Measurements from ENCODE around the gene ASIC4. TPM values are rescaled to one million over a fixed set of nuclear protein-coding genes. Genes with fewer than 3 reads are reported as not detected.

The ASIC4 gene
- total RNA-seq, 1 donor from 2014 or later: 1.6 TPM

DNA sequence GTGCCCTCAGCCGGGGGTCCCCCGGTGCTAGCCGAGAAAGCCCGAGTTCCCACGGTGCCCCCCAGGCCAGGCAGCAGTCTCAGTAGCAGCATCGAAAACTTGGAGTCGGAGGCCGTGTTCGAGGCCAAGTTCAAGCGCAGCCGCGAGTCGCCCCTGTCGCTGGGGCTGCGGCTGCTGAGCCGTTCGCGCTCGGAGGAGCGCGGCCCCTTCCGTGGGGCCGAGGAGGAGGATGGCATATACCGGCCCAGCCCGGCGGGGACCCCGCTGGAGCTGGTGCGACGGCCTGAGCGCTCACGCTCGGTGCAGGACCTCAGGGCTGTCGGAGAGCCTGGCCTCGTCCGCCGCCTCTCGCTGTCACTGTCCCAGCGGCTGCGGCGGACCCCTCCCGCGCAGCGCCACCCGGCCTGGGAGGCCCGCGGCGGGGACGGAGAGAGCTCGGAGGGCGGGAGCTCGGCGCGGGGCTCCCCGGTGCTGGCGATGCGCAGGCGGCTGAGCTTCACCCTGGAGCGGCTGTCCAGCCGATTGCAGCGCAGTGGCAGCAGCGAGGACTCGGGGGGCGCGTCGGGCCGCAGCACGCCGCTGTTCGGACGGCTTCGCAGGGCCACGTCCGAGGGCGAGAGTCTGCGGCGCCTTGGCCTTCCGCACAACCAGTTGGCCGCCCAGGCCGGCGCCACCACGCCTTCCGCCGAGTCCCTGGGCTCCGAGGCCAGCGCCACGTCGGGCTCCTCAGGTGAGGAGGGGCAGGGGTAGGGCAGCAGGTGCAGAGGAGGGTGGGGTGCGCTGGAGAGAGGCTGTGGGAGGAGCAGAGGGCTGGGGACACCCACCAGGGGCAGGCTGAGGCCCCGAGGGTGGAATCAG is 29.7 kb upstream of the ASIC4 start:
- H3K4me1 Mint-ChIP-seq (ENCODE audit: unreplicated experiment): peaks cover 16% of the 10 kb centered on the region
- H3K36me3 Mint-ChIP-seq (ENCODE audit: low read depth, unreplicated experiment): peaks cover 6% of the 10 kb centered on the region
- no peak overlapping the region for H3K4me3 Mint-ChIP-seq (ENCODE audit: unreplicated experiment)
- TF ChIP-seq, protein P1, sequence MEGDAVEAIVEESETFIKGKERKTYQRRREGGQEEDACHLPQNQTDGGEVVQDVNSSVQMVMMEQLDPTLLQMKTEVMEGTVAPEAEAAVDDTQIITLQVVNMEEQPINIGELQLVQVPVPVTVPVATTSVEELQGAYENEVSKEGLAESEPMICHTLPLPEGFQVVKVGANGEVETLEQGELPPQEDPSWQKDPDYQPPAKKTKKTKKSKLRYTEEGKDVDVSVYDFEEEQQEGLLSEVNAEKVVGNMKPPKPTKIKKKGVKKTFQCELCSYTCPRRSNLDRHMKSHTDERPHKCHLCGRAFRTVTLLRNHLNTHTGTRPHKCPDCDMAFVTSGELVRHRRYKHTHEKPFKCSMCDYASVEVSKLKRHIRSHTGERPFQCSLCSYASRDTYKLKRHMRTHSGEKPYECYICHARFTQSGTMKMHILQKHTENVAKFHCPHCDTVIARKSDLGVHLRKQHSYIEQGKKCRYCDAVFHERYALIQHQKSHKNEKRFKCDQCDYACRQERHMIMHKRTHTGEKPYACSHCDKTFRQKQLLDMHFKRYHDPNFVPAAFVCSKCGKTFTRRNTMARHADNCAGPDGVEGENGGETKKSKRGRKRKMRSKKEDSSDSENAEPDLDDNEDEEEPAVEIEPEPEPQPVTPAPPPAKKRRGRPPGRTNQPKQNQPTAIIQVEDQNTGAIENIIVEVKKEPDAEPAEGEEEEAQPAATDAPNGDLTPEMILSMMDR (IDR thresholded peaks at IDR 0.05; ENCODE audit: unreplicated experiment): no peak
- H3K27me3 Mint-ChIP-seq (ENCODE audit: unreplicated experiment): peaks cover 23% of the 10 kb centered on the region
- no peaks in the 10 kb centered on the region for H3K9me3 Mint-ChIP-seq (ENCODE audit: unreplicated experiment)
- peak; percentile 26 for DNase-seq (ENCODE audit: low spot score)
- no peak overlapping the region for H3K27ac Mint-ChIP-seq (ENCODE audit: unreplicated experiment)

DNA sequence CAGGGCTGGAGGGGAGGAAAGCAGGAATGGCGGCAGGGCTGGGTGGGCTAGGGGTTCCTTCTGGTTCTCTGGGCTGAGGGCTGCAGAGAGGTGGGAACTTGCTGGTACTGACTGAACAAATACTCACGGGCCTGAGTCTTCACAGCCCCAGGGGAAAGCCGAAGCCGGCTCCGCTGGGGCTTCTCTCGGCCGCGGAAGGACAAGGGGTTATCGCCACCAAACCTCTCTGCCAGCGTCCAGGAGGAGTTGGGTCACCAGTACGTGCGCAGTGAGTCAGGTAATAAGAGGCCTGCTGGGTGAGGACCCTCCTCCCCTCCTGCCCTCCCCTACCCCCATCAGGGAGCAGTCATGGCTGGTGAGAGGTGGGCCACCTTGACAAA is 29.1 kb upstream of the ASIC4 start:
- no peak overlapping the region for H3K4me3 Mint-ChIP-seq (ENCODE audit: unreplicated experiment)
- peaks cover 23% of the 10 kb centered on the region for H3K27me3 Mint-ChIP-seq (ENCODE audit: unreplicated experiment)
- TF ChIP-seq, protein P1 (IDR thresholded peaks at IDR 0.05; ENCODE audit: unreplicated experiment): no peak
- no peaks in the 10 kb centered on the region for H3K9me3 Mint-ChIP-seq (ENCODE audit: unreplicated experiment)
- DNase-seq (ENCODE audit: low spot score): no peak
- peaks cover 6% of the 10 kb centered on the region for H3K36me3 Mint-ChIP-seq (ENCODE audit: low read depth, unreplicated experiment)
- peaks cover 16% of the 10 kb centered on the region for H3K4me1 Mint-ChIP-seq (ENCODE audit: unreplicated experiment)
- H3K27ac Mint-ChIP-seq (ENCODE audit: unreplicated experiment): no peak overlapping the region

DNA sequence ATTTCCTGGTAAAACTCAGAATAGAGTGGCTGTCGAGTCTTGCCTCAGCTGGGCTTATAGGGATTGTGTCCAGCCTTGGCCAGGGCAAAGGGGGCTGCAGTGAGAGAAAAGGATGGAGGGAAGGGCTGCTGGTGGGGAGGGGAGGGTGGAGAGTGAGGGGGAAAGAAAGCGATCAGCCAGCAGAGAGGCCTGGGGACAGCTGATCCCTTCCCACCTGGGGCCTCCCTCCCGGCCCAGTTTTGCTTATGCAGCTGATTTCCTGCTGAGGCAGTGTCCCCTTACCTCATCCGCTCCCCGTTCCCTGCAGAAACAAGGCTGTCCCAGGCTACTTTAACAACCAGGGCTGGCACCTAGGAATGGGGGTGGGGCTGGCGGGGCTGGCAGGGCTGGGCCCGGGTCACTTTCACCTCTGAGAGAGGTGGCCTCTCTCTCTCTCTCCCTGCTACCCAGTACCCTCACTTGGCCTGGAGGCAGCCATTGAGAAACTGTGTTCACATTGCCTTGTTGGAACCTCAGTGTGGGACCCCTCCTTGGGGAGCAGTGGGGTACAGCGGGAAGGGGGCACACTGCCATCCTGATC is 27.8 kb upstream of the ASIC4 start:
- no peak for DNase-seq (ENCODE audit: low spot score)
- no peak overlapping the region for H3K27ac Mint-ChIP-seq (ENCODE audit: unreplicated experiment)
- H3K36me3 Mint-ChIP-seq (ENCODE audit: low read depth, unreplicated experiment): peaks cover 6% of the 10 kb centered on the region
- H3K27me3 Mint-ChIP-seq (ENCODE audit: unreplicated experiment): peaks cover 21% of the 10 kb centered on the region
- peaks cover 16% of the 10 kb centered on the region for H3K4me1 Mint-ChIP-seq (ENCODE audit: unreplicated experiment)
- H3K9me3 Mint-ChIP-seq (ENCODE audit: unreplicated experiment): no peaks in the 10 kb centered on the region
- no peak overlapping the region for H3K4me3 Mint-ChIP-seq (ENCODE audit: unreplicated experiment)
- TF ChIP-seq, protein P1 (IDR thresholded peaks at IDR 0.05; ENCODE audit: unreplicated experiment): no peak

DNA sequence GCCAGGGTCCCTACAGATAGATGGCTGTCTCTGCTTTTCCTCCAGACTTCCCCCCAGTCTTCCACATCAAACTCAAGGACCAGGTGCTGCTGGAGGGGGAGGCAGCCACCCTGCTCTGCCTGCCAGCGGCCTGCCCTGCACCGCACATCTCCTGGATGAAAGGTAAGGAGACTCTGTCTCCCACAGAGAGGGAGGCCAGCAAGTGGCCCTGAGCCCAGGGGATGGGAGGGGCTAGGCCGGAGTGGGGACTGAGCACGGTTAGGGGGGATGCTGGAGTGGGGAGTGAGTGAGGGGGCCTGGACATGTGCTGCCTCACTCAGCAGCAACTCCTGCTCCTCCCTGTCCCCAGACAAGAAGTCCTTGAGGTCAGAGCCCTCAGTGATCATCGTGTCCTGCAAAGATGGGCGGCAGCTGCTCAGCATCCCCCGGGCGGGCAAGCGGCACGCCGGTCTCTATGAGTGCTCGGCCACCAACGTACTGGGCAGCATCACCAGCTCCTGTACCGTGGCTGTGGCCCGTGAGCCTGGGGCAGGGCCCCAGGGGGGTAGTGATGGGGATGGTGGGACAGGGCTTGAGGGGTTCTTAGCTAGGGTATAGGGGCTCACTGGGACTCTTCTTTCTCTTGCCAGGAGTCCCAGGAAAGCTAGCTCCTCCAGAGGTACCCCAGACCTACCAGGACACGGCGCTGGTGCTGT is 26.0 kb upstream of the ASIC4 start:
- Mint-ChIP-seq H3K27me3 (ENCODE audit: unreplicated experiment) (peaks cover 15% of the 10 kb centered on the region), H3K4me3 (ENCODE audit: unreplicated experiment) (no peak overlapping the region)

More for the DNA sequence above, 26.0 kb upstream of the ASIC4 start:
- no peak for DNase-seq (ENCODE audit: low spot score)
- Mint-ChIP-seq H3K4me1 (ENCODE audit: unreplicated experiment) (peaks cover 20% of the 10 kb centered on the region), H3K27ac (ENCODE audit: unreplicated experiment) (no peak overlapping the region), H3K36me3 (ENCODE audit: low read depth, unreplicated experiment) (peaks cover 6% of the 10 kb centered on the region), H3K9me3 (ENCODE audit: unreplicated experiment) (no peaks in the 10 kb centered on the region)
- TF ChIP-seq, protein P1 (IDR thresholded peaks at IDR 0.05; ENCODE audit: unreplicated experiment): no peak
